Gastrocnemius medialis (tissue), 4 donors: ENCODE data around the gene IGF1R.

ENCODE experiments used
- POLR2A ChIP-seq, 2 donors: fragments of 450-650 bp; IDR thresholded peaks; one replicate each; pipeline ENCODE4 v1.6.1; 2017; ENCODE audit warnings: antibody characterized with exemption in 2 of 2, mild to moderate bottlenecking in 2 of 2, moderate library complexity in 2 of 2
- TF ChIP-seq, protein P1 (sequence below), 5 experiments: fragments of 450-650 bp in 3 of 5; fragments of 200-600 bp in 2 of 5; sonication (generic) in 2 of 5; IDR thresholded peaks in 4 of 5; conservative IDR thresholded peaks in 1 of 5; 1 replicate in 4 of 5; 2 replicates in 1 of 5; pipeline ENCODE4 v1.5.1; 2016 to 2019; ENCODE audit warnings: antibody characterized with exemption in 5 of 5, mild to moderate bottlenecking in 3 of 5, moderate library complexity in 3 of 5

DNA sequence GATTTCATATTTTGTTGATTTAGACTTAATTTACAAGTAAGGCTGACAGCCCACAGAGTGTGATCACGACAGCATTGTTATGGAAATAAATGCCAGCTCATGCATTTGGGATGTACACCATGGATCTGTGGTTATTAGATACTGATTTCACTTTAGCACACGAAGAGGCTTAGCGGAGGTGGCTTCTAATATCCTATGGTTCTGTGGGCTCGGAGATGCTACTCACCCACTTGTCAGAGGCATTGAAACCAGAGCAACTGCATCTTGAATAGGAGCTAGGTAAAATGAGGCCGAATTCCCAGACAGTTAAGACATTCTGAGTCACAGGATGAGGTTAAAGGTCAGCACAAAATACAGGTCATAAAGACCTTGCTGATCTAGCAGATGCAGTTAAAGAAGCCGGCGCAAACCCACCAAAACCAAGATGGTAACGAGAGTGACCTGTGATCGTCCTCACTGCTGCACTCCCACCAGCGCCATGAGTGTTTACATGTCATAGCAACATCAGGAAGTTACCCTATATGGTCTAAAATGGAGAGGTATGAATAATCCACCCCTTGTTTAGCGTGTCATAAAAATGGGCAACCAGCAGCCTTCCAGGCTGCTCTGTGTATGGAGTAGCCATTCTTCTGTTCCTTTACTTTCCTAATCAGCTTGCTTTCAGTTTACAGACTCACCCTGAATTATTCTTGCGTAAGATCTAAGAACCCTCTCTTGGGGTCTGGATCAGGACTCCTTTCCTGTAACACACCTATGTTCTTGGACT, 241.8 kb downstream of the IGF1R start:
- TF ChIP-seq POLR2A (IDR thresholded peaks at IDR 0.05): no peak
- TF ChIP-seq, protein P1, sequence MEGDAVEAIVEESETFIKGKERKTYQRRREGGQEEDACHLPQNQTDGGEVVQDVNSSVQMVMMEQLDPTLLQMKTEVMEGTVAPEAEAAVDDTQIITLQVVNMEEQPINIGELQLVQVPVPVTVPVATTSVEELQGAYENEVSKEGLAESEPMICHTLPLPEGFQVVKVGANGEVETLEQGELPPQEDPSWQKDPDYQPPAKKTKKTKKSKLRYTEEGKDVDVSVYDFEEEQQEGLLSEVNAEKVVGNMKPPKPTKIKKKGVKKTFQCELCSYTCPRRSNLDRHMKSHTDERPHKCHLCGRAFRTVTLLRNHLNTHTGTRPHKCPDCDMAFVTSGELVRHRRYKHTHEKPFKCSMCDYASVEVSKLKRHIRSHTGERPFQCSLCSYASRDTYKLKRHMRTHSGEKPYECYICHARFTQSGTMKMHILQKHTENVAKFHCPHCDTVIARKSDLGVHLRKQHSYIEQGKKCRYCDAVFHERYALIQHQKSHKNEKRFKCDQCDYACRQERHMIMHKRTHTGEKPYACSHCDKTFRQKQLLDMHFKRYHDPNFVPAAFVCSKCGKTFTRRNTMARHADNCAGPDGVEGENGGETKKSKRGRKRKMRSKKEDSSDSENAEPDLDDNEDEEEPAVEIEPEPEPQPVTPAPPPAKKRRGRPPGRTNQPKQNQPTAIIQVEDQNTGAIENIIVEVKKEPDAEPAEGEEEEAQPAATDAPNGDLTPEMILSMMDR (IDR thresholded peaks at IDR 0.05 in 4 of 5, conservative IDR thresholded peaks at IDR 0.05 in 1 of 5): no peak
